ENCODE data around the gene PCSK6.

DNA sequence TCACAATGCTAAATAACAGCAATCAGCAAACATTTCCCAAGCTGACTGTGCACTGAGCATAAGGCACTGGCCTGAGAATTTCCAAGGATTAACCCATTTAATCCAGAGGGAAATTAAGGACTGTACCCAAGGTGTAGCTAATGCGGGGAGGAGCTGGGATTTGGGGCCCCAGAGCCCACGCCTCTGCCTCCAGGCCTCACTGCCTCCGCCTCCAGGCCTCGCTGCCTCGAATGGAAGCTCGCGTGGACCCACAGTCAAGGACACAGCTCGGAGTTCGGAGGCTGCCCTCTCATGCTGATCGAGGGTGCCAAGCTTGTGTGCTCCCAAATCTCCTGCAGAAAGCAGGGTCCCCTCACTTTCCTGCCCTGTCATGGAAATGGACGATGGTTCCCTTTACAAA, 118.0 kb downstream of the PCSK6 start:
- TF ChIP-seq TCF12 (IDR thresholded peaks at IDR 0.05; ENCODE audit: low read depth, low read length) (no peak), CTCF (IDR thresholded peaks at IDR 0.05; ENCODE audit: control extremely low read depth in 1 of 3, insufficient read depth in 1 of 3, low read depth in 1 of 3, low read length in 3 of 3) (no peak), FOSL1 (IDR thresholded peaks at IDR 0.05; ENCODE audit: insufficient read depth, low read depth, low read length) (no peak)

Measured in H1 (cell line).